GM19467 (cell line): ENCODE data around the gene GPR141.
"Not testable (repeated sequence)": the region's sequence is repeated elsewhere in the genome, so short reads cannot be mapped to it uniquely, and the experiment has no call there.

ENCODE experiments used
- ATAC-seq: cut with Tn5 transposase; IDR thresholded peaks from one replicate; pipeline ENCODE4 v1.9.1; 2021; ENCODE audit warnings: mild to moderate bottlenecking, moderate library complexity; ENCODE audit not compliant: unreplicated experiment

Gene GPR141

GRCh38 chr7:37686556-37687345 lies 3.2 kb downstream of the GPR141 start:
- ATAC-seq, result no peak

- no peak for ATAC-seq
Measured at GRCh38 chr7:37690206-37690605, 6.6 kb downstream of the GPR141 start.

GRCh38 chr7:37694208-37695094 lies 10.9 kb downstream of the GPR141 start:
- no peak for ATAC-seq

- no peak for ATAC-seq
Measured at GRCh38 chr7:37698276-37698675, 14.7 kb downstream of the GPR141 start.

GRCh38 chr7:37698782-37699181 lies 15.2 kb downstream of the GPR141 start:
- ATAC-seq, result no peak

GRCh38 chr7:37701769-37702168 lies 18.2 kb downstream of the GPR141 start:
- ATAC-seq, result no peak

GRCh38 chr7:37703361-37703760 lies 19.8 kb downstream of the GPR141 start:
- ATAC-seq, result no peak

- ATAC-seq, result not testable (repeated sequence)
Measured at GRCh38 chr7:37704328-37704833, 20.8 kb downstream of the GPR141 start.

GRCh38 chr7:37705976-37706375 lies 22.4 kb downstream of the GPR141 start:
- ATAC-seq, result no peak

GRCh38 chr7:37706804-37707203 lies 23.2 kb downstream of the GPR141 start:
- no peak for ATAC-seq

- no peak for ATAC-seq
Measured at GRCh38 chr7:37707754-37708485, 24.4 kb downstream of the GPR141 start.

GRCh38 chr7:37709631-37710509 lies 26.3 kb downstream of the GPR141 start:
- ATAC-seq, result peak; percentile 83

GRCh38 chr7:37713613-37714012 lies 30.0 kb downstream of the GPR141 start:
- no peak for ATAC-seq

GRCh38 chr7:37714606-37715005 lies 31.0 kb downstream of the GPR141 start:
- ATAC-seq, result no peak

- no peak for ATAC-seq
Measured at GRCh38 chr7:37718585-37718984, 35.0 kb downstream of the GPR141 start.

GRCh38 chr7:37719077-37719476 lies 35.5 kb downstream of the GPR141 start:
- ATAC-seq, result no peak

GRCh38 chr7:37724732-37725131 lies 41.2 kb downstream of the GPR141 start:
- ATAC-seq, result no peak

GRCh38 chr7:37726016-37726415 lies 42.5 kb downstream of the GPR141 start:
- no peak for ATAC-seq

GRCh38 chr7:37728747-37729146 lies 45.2 kb downstream of the GPR141 start:
- ATAC-seq, result no peak

- no peak for ATAC-seq
Measured at GRCh38 chr7:37729181-37729580, 45.6 kb downstream of the GPR141 start.
